Chondrocyte (in vitro differentiated cells): ENCODE results near the gene PARP11. TPM values are rescaled to one million over a fixed set of nuclear protein-coding genes. Genes with fewer than 3 reads are reported as not detected.

Experiments
- DNase-seq: peaks from one replicate; pipeline ENCODE4 v3.0.0; 2021; ENCODE audit warnings: mixed read lengths, low spot score
- H3K27ac Mint-ChIP-seq: one replicate; pipeline ENCODE4 v1.8.0; 2021; ENCODE audit warnings: mild to moderate bottlenecking, moderate library complexity, mixed read lengths; ENCODE audit not compliant: unreplicated experiment
- H3K27me3 Mint-ChIP-seq: 2 replicates; pipeline ENCODE4 v1.8.0; 2021; ENCODE audit warnings: low read depth, mixed read lengths
- H3K36me3 Mint-ChIP-seq: 2 replicates; pipeline ENCODE4 v1.8.0; 2021; ENCODE audit warnings: low read depth, mixed read lengths
- H3K4me1 Mint-ChIP-seq: 2 replicates; pipeline ENCODE4 v1.8.0; 2021; ENCODE audit warnings: low read depth, mild to moderate bottlenecking, mixed read lengths
- H3K4me3 Mint-ChIP-seq: one replicate; pipeline ENCODE4 v1.8.0; 2021; ENCODE audit warnings: mild to moderate bottlenecking, moderate library complexity, mixed read lengths; ENCODE audit not compliant: unreplicated experiment
- H3K9me3 Mint-ChIP-seq: 2 replicates; pipeline ENCODE4 v1.8.0; 2021; ENCODE audit warnings: low read depth, mixed read lengths
- total RNA-seq: library from RNA; stranded (reverse); gene quantifications from 3 replicates; pipeline ENCODE4 v1.2.1, GENCODE V29; 2021
- TF ChIP-seq, protein P1 (sequence below): fragments of 200-600 bp; sonication (generic); IDR thresholded peaks from 2 replicates; pipeline ENCODE4 v1.5.0; 2021; ENCODE audit warnings: antibody characterized with exemption, mild to moderate bottlenecking, moderate library complexity

PARP11 gene
- total RNA-seq, 1 donor from 2014 or later = 10.2 TPM

DNA sequence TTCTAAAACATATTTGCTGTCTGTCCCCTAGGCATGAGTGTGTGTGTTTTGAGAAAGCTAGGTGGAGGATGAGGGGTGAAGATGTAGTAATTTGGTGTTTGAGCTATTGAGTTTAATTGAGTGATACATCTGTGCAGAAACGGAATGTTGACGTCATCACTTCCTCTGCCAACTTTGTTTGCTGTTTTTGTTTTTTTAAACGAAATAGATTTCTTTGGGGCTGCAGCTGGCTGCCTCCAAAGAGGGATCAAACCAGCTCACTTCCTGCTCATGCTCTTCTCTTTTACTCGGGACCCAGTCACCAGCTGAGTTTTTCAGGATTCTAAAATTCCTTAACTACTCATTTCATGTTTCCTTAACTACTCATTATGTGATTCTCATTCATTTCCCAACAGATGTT, 100.8 kb downstream of the PARP11 start:
- Mint-ChIP-seq H3K27ac (no peak overlapping the region), H3K9me3 (no peaks in the 10 kb centered on the region), H3K27me3 (peaks cover 10% of the 10 kb centered on the region), H3K36me3 (no peaks in the 10 kb centered on the region), H3K4me1 (no peaks in the 10 kb centered on the region), H3K4me3 (no peak overlapping the region)
- no peak for DNase-seq
- TF ChIP-seq, protein P1, sequence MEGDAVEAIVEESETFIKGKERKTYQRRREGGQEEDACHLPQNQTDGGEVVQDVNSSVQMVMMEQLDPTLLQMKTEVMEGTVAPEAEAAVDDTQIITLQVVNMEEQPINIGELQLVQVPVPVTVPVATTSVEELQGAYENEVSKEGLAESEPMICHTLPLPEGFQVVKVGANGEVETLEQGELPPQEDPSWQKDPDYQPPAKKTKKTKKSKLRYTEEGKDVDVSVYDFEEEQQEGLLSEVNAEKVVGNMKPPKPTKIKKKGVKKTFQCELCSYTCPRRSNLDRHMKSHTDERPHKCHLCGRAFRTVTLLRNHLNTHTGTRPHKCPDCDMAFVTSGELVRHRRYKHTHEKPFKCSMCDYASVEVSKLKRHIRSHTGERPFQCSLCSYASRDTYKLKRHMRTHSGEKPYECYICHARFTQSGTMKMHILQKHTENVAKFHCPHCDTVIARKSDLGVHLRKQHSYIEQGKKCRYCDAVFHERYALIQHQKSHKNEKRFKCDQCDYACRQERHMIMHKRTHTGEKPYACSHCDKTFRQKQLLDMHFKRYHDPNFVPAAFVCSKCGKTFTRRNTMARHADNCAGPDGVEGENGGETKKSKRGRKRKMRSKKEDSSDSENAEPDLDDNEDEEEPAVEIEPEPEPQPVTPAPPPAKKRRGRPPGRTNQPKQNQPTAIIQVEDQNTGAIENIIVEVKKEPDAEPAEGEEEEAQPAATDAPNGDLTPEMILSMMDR = no peak

DNA sequence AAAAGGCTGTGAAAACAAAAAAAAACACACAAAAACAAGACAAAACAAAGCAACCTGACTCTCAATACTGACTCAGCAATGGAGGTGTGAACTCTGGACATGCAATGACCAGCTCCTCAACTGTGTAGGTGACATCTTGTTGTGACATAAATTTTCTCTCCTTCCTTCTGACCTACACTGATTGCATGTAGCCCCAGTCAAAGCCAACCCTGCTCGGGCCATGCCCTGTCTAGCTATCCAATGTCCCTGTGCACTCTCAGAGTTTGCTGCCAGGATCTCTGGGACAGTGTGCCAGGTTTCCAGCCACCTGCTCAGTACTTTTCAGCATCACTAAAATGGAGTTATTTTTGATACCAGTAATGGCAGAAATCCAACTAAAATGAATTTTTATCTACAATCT, 101.3 kb downstream of the PARP11 start:
- peaks cover 10% of the 10 kb centered on the region for H3K27me3 Mint-ChIP-seq
- DNase-seq = no peak
- no peak overlapping the region for H3K27ac Mint-ChIP-seq
- no peaks in the 10 kb centered on the region for H3K9me3 Mint-ChIP-seq
- H3K4me3 Mint-ChIP-seq = no peak overlapping the region
- no peaks in the 10 kb centered on the region for H3K4me1 Mint-ChIP-seq
- H3K36me3 Mint-ChIP-seq = no peaks in the 10 kb centered on the region
- TF ChIP-seq, protein P1 = no peak

DNA sequence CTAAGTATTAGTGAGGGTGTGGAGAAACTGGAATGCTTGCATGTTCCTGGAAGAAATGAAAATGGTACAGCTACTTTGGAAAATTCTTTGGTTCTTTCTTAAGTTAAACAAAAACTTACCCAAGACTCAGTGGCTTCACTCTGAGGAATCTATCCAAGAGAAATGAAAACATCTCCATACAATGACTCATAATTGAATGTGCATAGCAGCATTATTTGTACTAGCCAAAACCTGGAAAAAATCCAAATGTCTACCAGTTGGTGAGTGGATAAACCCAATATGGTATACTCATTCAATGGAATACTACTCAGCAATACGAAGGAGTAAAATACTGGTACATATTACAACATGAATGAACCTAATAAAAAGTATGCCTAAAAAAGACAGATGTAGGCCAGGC, 102.3 kb downstream of the PARP11 start:
- TF ChIP-seq, protein P1 = no peak
- Mint-ChIP-seq H3K9me3 (no peaks in the 10 kb centered on the region), H3K4me1 (no peaks in the 10 kb centered on the region), H3K27ac (no peak overlapping the region), H3K4me3 (no peak overlapping the region), H3K27me3 (peaks cover 11% of the 10 kb centered on the region), H3K36me3 (no peaks in the 10 kb centered on the region)
- DNase-seq = no peak

DNA sequence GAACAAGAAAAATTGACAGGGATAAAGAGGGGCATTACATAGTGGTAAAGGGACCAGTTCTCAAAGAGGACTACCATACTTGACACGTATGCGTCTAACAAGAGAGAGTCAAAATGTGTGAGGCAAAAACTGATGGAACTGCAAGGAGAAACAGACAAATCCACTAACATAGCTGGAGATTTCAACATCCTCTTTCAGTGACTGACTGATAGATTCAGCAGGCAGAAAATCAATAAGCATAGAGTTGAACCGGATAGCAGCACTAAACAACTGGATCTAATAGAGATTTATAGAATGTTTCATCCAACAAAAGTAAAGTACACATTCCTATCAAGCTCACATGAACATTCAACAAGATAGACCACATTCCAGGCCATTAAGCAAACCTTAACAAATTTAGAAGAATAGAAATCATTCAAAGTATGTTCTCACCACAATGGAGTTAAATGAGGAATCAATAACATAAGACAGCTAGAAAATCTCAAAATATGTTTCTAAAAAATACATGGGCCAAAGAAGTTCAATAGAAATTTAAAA, 104.2 kb downstream of the PARP11 start:
- no peaks in the 10 kb centered on the region for H3K9me3 Mint-ChIP-seq
- TF ChIP-seq, protein P1 = no peak
- no peak overlapping the region for H3K27ac Mint-ChIP-seq

DNA sequence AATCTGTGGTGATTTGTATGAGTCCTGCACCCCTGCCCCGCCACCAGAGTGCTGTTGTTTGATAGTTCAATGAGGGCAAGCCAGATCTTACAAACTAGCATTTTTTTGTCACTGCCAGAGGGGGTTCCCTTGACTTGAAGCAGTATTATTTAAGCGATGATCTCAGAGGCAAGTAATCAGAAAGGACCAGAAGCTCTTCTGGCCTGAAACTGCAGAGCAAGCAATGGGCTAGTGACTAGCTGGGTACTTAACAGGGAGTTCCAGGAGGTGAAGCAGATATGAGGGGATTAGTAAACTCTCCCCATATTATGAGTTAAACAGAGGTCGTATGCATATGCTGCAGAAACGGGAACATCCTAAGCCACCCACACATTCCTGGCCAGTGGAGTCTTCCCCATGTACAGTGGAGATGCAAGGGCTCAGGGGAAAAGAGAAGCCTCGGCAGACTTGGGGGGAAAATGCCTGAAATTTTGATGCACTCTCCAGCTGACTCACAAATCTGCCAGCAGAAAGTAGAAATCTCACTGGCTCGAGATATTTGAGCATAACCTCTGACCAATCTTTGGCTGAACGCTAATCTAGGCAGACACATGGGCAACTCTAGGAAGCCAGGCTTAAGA, 112.0 kb downstream of the PARP11 start:
- DNase-seq = no peak
- no peaks in the 10 kb centered on the region for H3K4me1 Mint-ChIP-seq
- no peak overlapping the region for H3K27ac Mint-ChIP-seq
- H3K9me3 Mint-ChIP-seq = no peaks in the 10 kb centered on the region
- H3K27me3 Mint-ChIP-seq = peaks cover 4% of the 10 kb centered on the region
- TF ChIP-seq, protein P1 = no peak
- H3K4me3 Mint-ChIP-seq = no peak overlapping the region
- no peaks in the 10 kb centered on the region for H3K36me3 Mint-ChIP-seq

More for the DNA sequence above, 104.2 kb downstream of the PARP11 start:
- H3K4me3 Mint-ChIP-seq = no peak overlapping the region
- peaks cover 13% of the 10 kb centered on the region for H3K27me3 Mint-ChIP-seq
- H3K4me1 Mint-ChIP-seq = no peaks in the 10 kb centered on the region
- H3K36me3 Mint-ChIP-seq = no peaks in the 10 kb centered on the region
- DNase-seq = no peak
